GM23338 (cell line): ENCODE measurements around the gene ATPAF1. TPM values are rescaled to one million over a fixed set of nuclear protein-coding genes. Genes with fewer than 3 reads are reported as not detected.

ENCODE experiments used
- ATAC-seq: fragments of 200-7000 bp; cut with Tn5 transposase; 3 replicates; pipeline ENCODE4 v1.9.1; 2020
- DNase-seq: peaks from one replicate; pipeline ENCODE4 v3.0.0-alpha.2; 2015; ENCODE audit warnings: low spot score
- H2AFZ ChIP-seq: fragments of 200-600 bp; sonication (generic); 2 replicates; pipeline ENCODE4 v1.8.0; 2016; ENCODE audit warnings: antibody characterized with exemption, mild to moderate bottlenecking, moderate library complexity
- H3F3A ChIP-seq: fragments of 200-600 bp; sonication (generic); replicated peaks from 2 replicates; pipeline ENCODE4 v1.8.0; 2017; ENCODE audit warnings: antibody characterized with exemption, mixed run types, low read depth
- H3K27ac ChIP-seq: fragments of 200-600 bp; sonication (generic); 2 replicates; pipeline ENCODE4 v1.6.1; 2016; ENCODE audit warnings: low read depth
- H3K27me3 ChIP-seq: fragments of 200-600 bp; sonication (generic); 2 replicates; pipeline ENCODE4 v1.8.0; 2016; ENCODE audit warnings: mild to moderate bottlenecking, mixed run types, moderate library complexity; ENCODE audit not compliant: insufficient read depth
- H3K36me3 ChIP-seq: fragments of 200-600 bp; sonication (generic); 2 replicates; pipeline ENCODE4 v1.8.0; 2016; ENCODE audit warnings: mild to moderate bottlenecking; ENCODE audit not compliant: insufficient read depth
- H3K4me1 ChIP-seq: fragments of 200-600 bp; sonication (generic); 2 replicates; pipeline ENCODE4 v1.8.0; 2016; ENCODE audit warnings: mild to moderate bottlenecking, moderate library complexity; ENCODE audit not compliant: insufficient read depth
- H3K4me2 ChIP-seq: fragments of 200-600 bp; sonication (generic); 2 replicates; pipeline ENCODE4 v1.7.1; 2017; ENCODE audit warnings: mixed run types
- H3K4me3 ChIP-seq: fragments of 200-600 bp; sonication (generic); 2 replicates; pipeline ENCODE4 v1.6.1; 2016; ENCODE audit warnings: mixed run types
- H3K79me2 ChIP-seq: fragments of 200-600 bp; sonication (generic); replicated peaks from 2 replicates; pipeline ENCODE4 v1.8.0; 2017; ENCODE audit warnings: mild to moderate bottlenecking; ENCODE audit not compliant: insufficient read depth
- H3K9me2 ChIP-seq: fragments of 200-600 bp; sonication (generic); 2 replicates; pipeline ENCODE4 v1.8.0; 2017; ENCODE audit not compliant: insufficient read depth
- H4K20me1 ChIP-seq: fragments of 200-600 bp; sonication (generic); replicated peaks from 2 replicates; pipeline ENCODE4 v1.8.0; 2017; ENCODE audit warnings: mild to moderate bottlenecking; ENCODE audit not compliant: insufficient read depth
- H3K27ac Mint-ChIP-seq: 2 replicates; pipeline ENCODE4 v1.8.0; 2020; ENCODE audit warnings: inconsistent platforms, mild to moderate bottlenecking, moderate library complexity, mixed read lengths
- H3K27me3 Mint-ChIP-seq: 3 replicates; pipeline ENCODE4 v1.8.0; 2022; ENCODE audit warnings: low read depth, mild to moderate bottlenecking, moderate library complexity, mixed read lengths, inconsistent platforms; ENCODE audit not compliant: insufficient read depth, poor library complexity
- H3K36me3 Mint-ChIP-seq: 3 replicates; pipeline ENCODE4 v1.8.0; 2021; ENCODE audit warnings: low read depth, mild to moderate bottlenecking, inconsistent platforms, moderate library complexity, mixed read lengths
- H3K4me1 Mint-ChIP-seq: 3 replicates; pipeline ENCODE4 v1.8.0; 2020; ENCODE audit warnings: mild to moderate bottlenecking, inconsistent platforms, mixed read lengths
- H3K4me3 Mint-ChIP-seq: 3 replicates; pipeline ENCODE4 v1.8.0; 2021; ENCODE audit warnings: moderate library complexity, mild to moderate bottlenecking, inconsistent platforms, mixed read lengths
- H3K9me3 Mint-ChIP-seq: 3 replicates; pipeline ENCODE4 v1.8.0; 2020; ENCODE audit warnings: moderate library complexity, mild to moderate bottlenecking, inconsistent platforms, mixed read lengths
- REST ChIP-seq: IDR thresholded peaks from one replicate; pipeline ENCODE4 v1.6.1; 2018; ENCODE audit warnings: antibody characterized with exemption; ENCODE audit not compliant: unreplicated experiment
- ZNF462 ChIP-seq: fragments of 250-450 bp; sonication (Bioruptor Pico); IDR thresholded peaks from 2 replicates; pipeline ENCODE4 v1.5.0; 2020; ENCODE audit warnings: mild to moderate bottlenecking, moderate library complexity
- polyA plus RNA-seq: library from polyadenylated mRNA; unstranded; fragments of >200 nt; fragmentation: Nextera tagmentation; extraction: Ambion mirVana; gene quantifications from 2 replicates; pipeline ENCODE4 v1.2.1, GENCODE V29; 2016
- total RNA-seq: library from RNA; depleted of rRNA; stranded (reverse); fragments of >200 nt; shearing (Covaris generic); gene quantifications from 2 replicates; pipeline ENCODE4 v1.2.3, GENCODE V29; 2014

ATPAF1 gene
- total and polyA plus RNA-seq, 2 experiments from 2014 or later, result 41.2 to 67.6 TPM

GRCh38 chr1:46682064-46682463 is 13.9 kb upstream of the ATPAF1 start:
- H4K20me1 ChIP-seq, result peaks cover 4% of the 10 kb centered on the region; the same call in 1 of the 2 replicates
- no peak for DNase-seq
- H3F3A ChIP-seq, result no peaks in the 10 kb centered on the region
- Mint-ChIP-seq H3K4me1 (peaks cover 10% of the 10 kb centered on the region), H3K27me3 (peaks cover 5% of the 10 kb centered on the region), H3K4me3 (no peak overlapping the region), H3K9me3 (no peaks in the 10 kb centered on the region), H3K36me3 (peaks cover 65% of the 10 kb centered on the region), H3K27ac (no peak overlapping the region)
- no peaks in the 10 kb centered on the region for H3K9me2 ChIP-seq
- no peak overlapping the region for H3K4me2 ChIP-seq
- H3K27ac ChIP-seq, result no peak overlapping the region
- TF ChIP-seq ZNF462 (CRISPR knock-in tag) (no peak), REST (no peak)
- no peak overlapping the region for H3K4me3 ChIP-seq
- H3K79me2 ChIP-seq, result no peaks in the 10 kb centered on the region
- ATAC-seq, result no peak
- H3K36me3 ChIP-seq, result peaks cover 36% of the 10 kb centered on the region
- H3K27me3 ChIP-seq, result no peaks in the 10 kb centered on the region
- no peak overlapping the region for H2AFZ ChIP-seq
- peaks cover 7% of the 10 kb centered on the region; the same call in 1 of the 2 replicates for H3K4me1 ChIP-seq
